Natural killer cell (primary cell): ENCODE results near the gene ABR. TPM values are rescaled to one million over a fixed set of nuclear protein-coding genes. Genes with fewer than 3 reads are reported as not detected.

Experiments used
- ATAC-seq, 3 donors: fragments of 150-1000 bp in 2 of 3; fragments of 200-7000 bp in 1 of 3; cut with Tn5 transposase; 1 replicate in 1 of 3; 2 replicates in 2 of 3; pipeline ENCODE4 v1.10.0; 2021; ENCODE audit warnings: mild to moderate bottlenecking in 2 of 3, moderate library complexity in 2 of 3
- DNase-seq, 2 donors: peaks; one replicate each; pipeline versions ENCODE4 v3.0.0 to v3.0.0-alpha.2; 2013 to 2021; ENCODE audit warnings: mixed read lengths in 1 of 2
- H3K27ac ChIP-seq: one replicate; pipeline ENCODE4 v1.5.1; 2013; ENCODE audit warnings: mild to moderate bottlenecking, low read length
- H3K27me3 ChIP-seq: one replicate; pipeline ENCODE4 v1.6.1; 2013; ENCODE audit warnings: low read length; ENCODE audit not compliant: control insufficient read depth, insufficient read depth
- H3K36me3 ChIP-seq: one replicate; pipeline ENCODE4 v1.6.1; 2013; ENCODE audit warnings: low read length; ENCODE audit not compliant: control insufficient read depth, insufficient read depth
- H3K4me1 ChIP-seq: one replicate; pipeline ENCODE4 v1.6.1; 2013; ENCODE audit warnings: low read length; ENCODE audit not compliant: control insufficient read depth, insufficient read depth
- H3K4me3 ChIP-seq: one replicate; pipeline ENCODE4 v1.5.1; 2013; ENCODE audit warnings: low read length
- H3K9me3 ChIP-seq: one replicate; pipeline ENCODE4 v1.6.1; 2013; ENCODE audit warnings: low read length; ENCODE audit not compliant: control insufficient read depth, insufficient read depth
- H3K27ac Mint-ChIP-seq, 2 donors: one replicate each; pipeline ENCODE4 v1.8.0; 2022; ENCODE audit warnings: mild to moderate bottlenecking in 2 of 2, mixed read lengths in 2 of 2, moderate library complexity in 1 of 2
- H3K27me3 Mint-ChIP-seq, 2 donors: one replicate each; pipeline ENCODE4 v1.8.0; 2022; ENCODE audit warnings: low read depth in 2 of 2, mixed read lengths in 2 of 2
- H3K36me3 Mint-ChIP-seq: one replicate; pipeline ENCODE4 v1.8.0; 2022; ENCODE audit warnings: mixed read lengths
- H3K4me1 Mint-ChIP-seq, 2 donors: one replicate each; pipeline ENCODE4 v1.8.0; 2022; ENCODE audit warnings: mixed read lengths in 2 of 2
- H3K4me3 Mint-ChIP-seq: one replicate; pipeline ENCODE4 v1.8.0; 2022; ENCODE audit warnings: mild to moderate bottlenecking, moderate library complexity, mixed read lengths
- H3K9me3 Mint-ChIP-seq, 2 donors: one replicate each; pipeline ENCODE4 v1.8.0; 2022; ENCODE audit warnings: mixed read lengths in 2 of 2
- CTCF ChIP-seq: fragments of 200-600 bp; IDR thresholded peaks from one replicate; pipeline ENCODE4 v1.8.0; 2022; ENCODE audit warnings: antibody characterized with exemption
- WGBS: methylation state at CpG from one replicate; pipeline ENCODE4 v1.1.7; 2013; ENCODE audit warnings: missing lambda C conversion rate; ENCODE audit not compliant: insufficient coverage; 5-methylcytosine and 5-hydroxymethylcytosine counted together
- intact Hi-C: fragments of 100-400 bp; cut with micrococcal nuclease; formaldehyde crosslinking; loops from one replicate; pipeline ENCODE4 v1.14.2; 2022
- total RNA-seq, 4 donors: library from RNA; stranded (reverse); fragments of 120-200 nt in 1 of 4; gene quantifications; one replicate each; pipeline versions ENCODE4 v1.2.3 to v1.2.4, GENCODE V29; 2013 to 2022

Gene ABR
- total RNA-seq, 3 donors from 2014 or later (not counting 1 experiment from before 2014, with no cell fraction given): 155 to 215 (median 163) TPM

GRCh38 chr17:1190751-1191331, 11.1 kb upstream of the ABR start:
- Histone ChIP-seq H3K9me3 (no peaks in the 10 kb centered on the region), H3K36me3 (no peaks in the 10 kb centered on the region), H3K27ac (no peak overlapping the region), H3K27me3 (no peaks in the 10 kb centered on the region), H3K4me1 (peaks cover 53% of the 10 kb centered on the region), H3K4me3 (no peak overlapping the region)
- H3K27ac Mint-ChIP-seq: no peak overlapping the region
- WGBS: 91% methylated on average over 23 of the region's 25 CpGs
- peaks cover 23 to 33% of the 10 kb centered on the region in 2 donors for H3K4me1 Mint-ChIP-seq
- H3K27me3 Mint-ChIP-seq: no peaks in the 10 kb centered on the region
- ATAC-seq (no peak), DNase-seq (no peak)
- no peak for TF ChIP-seq CTCF
- no peaks in the 10 kb centered on the region for H3K9me3 Mint-ChIP-seq
- no peaks in the 10 kb centered on the region for H3K36me3 Mint-ChIP-seq
- intact Hi-C loops: no loop called here
- H3K4me3 Mint-ChIP-seq: no peak overlapping the region

GRCh38 chr17:1188812-1189504, 9.2 kb upstream of the ABR start:
- Histone ChIP-seq H3K4me3 (no peak overlapping the region), H3K9me3 (no peaks in the 10 kb centered on the region), H3K36me3 (no peaks in the 10 kb centered on the region), H3K27ac (no peak overlapping the region), H3K4me1 (peaks cover 46% of the 10 kb centered on the region), H3K27me3 (no peaks in the 10 kb centered on the region)
- H3K4me1 Mint-ChIP-seq: peaks cover 23 to 32% of the 10 kb centered on the region in 2 donors
- 83% methylated on average over 20 of the region's 20 CpGs for WGBS
- ATAC-seq: no peak
- no peaks in the 10 kb centered on the region for H3K9me3 Mint-ChIP-seq
- TF ChIP-seq CTCF: no peak
- intact Hi-C loops: no loop called here
- H3K4me3 Mint-ChIP-seq: no peak overlapping the region
- no peaks in the 10 kb centered on the region for H3K27me3 Mint-ChIP-seq
- no peak for DNase-seq
- no peaks in the 10 kb centered on the region for H3K36me3 Mint-ChIP-seq
- no peak overlapping the region for H3K27ac Mint-ChIP-seq

- DNase-seq (peak; percentile 79 to 86), ATAC-seq (peak; percentile 92 to 100 (median 99))
- Mint-ChIP-seq H3K27ac (no peak overlapping the region), H3K36me3 (no peaks in the 10 kb centered on the region), H3K4me1 (peaks cover 11 to 15% of the 10 kb centered on the region in 2 donors), H3K27me3 (no peaks in the 10 kb centered on the region), H3K4me3 (no peak overlapping the region), H3K9me3 (no peaks in the 10 kb centered on the region)
- intact Hi-C loops: loop anchor here (1.0 kb wide), 1 partner anchor 64 kb away; no protein-coding TSS in a partner anchor
- 59% methylated on average over 34 of the region's 34 CpGs for WGBS
- Histone ChIP-seq H3K4me3 (no peak overlapping the region), H3K36me3 (no peaks in the 10 kb centered on the region), H3K27ac (no peak overlapping the region), H3K4me1 (peaks cover 42% of the 10 kb centered on the region), H3K9me3 (no peaks in the 10 kb centered on the region), H3K27me3 (no peaks in the 10 kb centered on the region)
- TF ChIP-seq CTCF: peak; percentile 95
Measured at GRCh38 chr17:1186923-1187771, 7.4 kb upstream of the ABR start.
